Stimulated activated CD4-positive, alpha-beta T cell treated with anti-CD3 and anti-CD28 coated beads, Interleukin-1b, Interleukin-23, amount 100 ng/mL, for 1 hour (primary cell): ENCODE data around the gene NOS2.
"Not testable (repeated sequence)": the region's sequence is repeated elsewhere in the genome, so short reads cannot be mapped to it uniquely, and the experiment has no call there.

Experiments used
- DNase-seq, 2 donors: peaks; one replicate each; pipeline ENCODE4 v3.0.0-alpha.2; 2020; ENCODE audit warnings: low read depth in 2 of 2

Gene NOS2

DNA sequence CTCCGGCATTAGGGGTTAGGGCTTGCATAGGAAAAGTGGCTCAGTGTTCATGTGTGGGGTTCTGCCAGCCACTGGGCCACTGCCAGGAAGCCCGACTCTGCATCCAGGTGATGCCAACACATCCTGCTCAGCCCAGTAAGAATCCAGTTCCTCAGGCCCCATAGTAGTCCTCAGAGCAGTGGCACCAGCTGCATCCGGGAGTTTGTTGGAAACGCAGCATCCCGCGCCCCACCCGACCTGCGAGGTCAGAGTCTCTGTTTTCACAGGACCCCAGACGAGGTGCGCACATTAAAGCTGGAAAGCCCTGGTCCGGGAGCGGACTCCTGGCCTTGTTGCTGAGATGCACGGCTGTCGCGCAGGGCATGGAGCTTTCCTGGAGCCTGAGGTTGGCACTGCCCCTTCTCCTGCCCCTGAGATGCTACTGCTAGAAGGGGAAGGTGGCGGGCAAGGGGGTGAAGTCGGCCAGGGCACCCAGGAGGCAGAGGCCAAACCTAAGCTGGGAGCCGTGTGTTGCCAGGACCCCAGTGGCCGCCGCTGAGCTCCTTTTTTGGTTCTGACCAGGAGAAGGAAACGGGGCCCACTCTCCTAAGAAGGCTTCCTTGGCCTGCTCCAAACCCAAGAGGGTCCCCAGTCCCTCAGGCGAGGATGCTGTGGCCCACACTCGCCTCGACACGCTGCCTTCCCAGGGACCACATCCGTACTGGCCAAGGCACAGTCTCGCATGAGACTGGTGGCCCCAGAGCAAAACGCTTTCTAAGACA is 44.4 kb downstream of the NOS2 start:
- DNase-seq = no peak

DNA sequence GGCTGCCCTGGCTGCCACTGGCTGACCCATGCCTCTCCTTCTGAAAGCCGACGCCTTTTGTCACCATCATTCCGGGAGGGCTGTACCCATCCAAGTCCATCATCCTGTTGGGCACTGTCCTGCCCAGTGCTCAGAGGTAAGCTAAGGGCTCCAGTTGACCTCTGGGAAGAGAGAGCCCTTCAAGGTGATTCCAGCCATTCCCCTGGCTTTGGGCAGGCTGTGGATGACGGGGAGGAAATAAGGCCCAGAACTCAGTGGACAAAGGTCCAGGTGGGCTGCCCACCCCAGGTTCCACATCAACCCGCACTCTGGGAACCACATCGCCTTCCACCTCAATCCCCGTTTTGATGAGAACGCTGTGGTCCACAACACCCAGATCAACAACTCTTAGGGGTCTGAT is 45.8 kb downstream of the NOS2 start:
- no peak for DNase-seq

GRCh38 chr17:27753726-27754125 is 46.6 kb downstream of the NOS2 start:
- DNase-seq = not testable (repeated sequence)

GRCh38 chr17:27752831-27753619 is 47.3 kb downstream of the NOS2 start:
- not testable (repeated sequence) for DNase-seq

DNA sequence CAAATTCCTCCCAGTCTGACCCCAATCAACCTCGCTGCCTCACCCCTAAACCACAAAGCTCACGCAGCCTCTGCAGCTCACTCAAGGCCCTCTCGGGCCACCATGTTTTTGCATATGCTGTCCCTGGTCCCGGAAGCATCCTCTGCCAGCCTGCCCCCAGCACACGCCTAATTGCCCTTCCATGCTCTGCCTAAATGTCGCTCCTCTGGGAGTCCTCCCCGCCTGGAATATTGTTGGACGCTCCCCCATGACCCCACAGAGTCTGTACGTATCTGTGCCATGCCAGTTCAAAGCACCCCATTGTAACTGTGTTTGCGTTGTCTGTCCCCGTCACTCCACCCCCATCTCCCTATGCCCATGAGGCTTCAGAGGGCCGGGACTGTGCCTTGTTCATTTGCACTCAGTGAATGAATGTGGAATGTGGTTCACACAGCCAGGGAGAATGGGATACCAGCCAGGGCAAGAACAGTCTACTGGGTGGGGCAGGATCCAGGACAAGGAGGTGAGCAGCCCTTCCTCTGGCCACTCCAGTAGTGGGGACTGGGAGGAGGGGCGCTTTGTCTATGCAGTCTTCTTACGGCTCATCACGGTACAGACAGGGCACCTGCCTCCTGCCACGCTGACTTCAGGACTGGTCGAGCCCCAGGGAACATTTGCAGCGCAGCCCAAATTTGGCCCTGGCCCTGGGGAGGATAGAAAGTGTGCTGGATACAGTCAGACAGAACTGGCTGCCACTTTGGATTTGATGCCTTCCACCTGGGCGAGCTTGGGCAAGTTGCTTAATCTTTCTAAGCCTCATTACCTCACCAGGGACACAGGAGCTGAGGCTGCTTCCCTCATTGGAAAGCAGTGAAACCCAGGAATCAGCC is 48.5 kb downstream of the NOS2 start:
- DNase-seq = no peak

- no peak for DNase-seq
Measured at GRCh38 chr17:27751166-27751565, 49.2 kb downstream of the NOS2 start.

GRCh38 chr17:27749562-27750150 is 50.7 kb downstream of the NOS2 start:
- not testable (repeated sequence) for DNase-seq

- no peak for DNase-seq
Measured at GRCh38 chr17:27748360-27748825, 51.9 kb downstream of the NOS2 start.

DNA sequence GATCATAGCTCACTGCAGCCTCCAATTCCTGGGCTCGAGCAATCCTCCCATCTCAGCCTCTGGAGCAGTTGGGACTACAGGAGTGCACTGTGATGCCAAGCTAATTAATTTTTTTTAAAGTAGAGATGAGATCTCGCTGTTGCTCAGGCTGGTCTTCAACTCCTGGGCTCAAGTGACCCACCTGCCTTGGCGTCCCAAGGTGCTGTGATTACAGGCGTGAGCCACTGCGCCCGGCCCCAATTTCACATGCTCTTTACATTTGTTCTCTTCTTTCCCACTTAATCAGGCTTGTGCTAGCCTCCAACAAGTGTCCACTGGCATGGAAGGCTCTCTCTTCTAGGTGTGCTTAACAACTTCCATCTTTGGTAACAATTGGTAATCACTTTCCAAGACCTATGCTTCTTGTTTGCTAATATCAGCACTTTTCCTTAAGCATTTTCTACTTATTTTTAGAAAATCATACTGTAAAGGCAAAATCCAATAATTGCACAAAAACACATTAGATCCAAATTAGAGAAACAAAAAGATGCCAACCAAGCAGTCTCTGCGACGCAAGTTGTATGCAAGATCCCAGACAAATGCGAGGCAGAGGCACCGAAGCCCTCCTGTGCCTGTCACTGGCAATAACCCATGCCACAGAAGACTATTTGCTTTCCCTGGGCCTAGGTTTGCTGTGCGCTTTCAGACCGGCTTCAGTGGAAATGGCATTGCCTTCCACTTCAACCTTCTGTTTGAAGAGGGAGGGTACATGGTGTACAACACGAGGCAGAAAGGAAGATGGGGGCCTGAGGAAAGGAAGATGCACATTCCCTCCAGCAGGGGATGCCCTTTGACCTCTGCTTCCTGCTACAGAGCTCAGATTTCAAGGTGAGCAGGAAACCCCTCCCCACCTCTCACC is 52.6 kb downstream of the NOS2 start:
- DNase-seq = no peak

- DNase-seq = no peak
Measured at GRCh38 chr17:27746881-27747280, 53.4 kb downstream of the NOS2 start.

- DNase-seq = not testable (repeated sequence)
Measured at GRCh38 chr17:27746320-27746719, 54.0 kb downstream of the NOS2 start.

DNA sequence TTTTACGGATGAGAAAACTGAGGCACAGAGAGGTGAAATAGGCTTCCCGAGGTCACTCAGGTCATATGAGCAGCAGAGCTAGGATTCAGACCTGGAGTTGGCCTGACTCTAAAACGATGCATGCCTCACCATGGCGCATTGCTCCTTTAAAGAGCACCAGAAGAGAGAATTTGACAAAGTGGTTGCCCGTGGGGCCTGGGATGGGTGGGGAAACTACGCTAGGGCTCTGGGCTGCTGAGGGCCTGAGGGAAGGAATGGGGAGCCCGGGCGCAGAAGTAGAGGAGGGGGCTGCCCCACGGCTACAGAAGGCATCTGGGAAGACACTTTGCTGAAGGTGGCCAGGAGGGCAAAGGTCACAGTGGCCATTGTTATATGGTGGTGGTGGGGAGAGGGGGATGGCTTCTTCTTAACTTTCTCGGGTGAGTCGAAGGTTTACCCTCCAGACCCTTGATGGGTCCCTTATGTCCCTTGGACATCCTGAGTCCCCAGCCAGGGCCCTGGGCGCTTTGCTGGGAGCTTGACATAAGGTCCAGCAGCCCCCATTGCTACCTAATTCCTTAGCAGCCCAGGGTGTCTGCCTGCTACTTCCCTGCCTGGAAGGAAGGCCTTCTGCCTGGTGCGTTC is 55.0 kb downstream of the NOS2 start:
- DNase-seq = not testable (repeated sequence)

DNA sequence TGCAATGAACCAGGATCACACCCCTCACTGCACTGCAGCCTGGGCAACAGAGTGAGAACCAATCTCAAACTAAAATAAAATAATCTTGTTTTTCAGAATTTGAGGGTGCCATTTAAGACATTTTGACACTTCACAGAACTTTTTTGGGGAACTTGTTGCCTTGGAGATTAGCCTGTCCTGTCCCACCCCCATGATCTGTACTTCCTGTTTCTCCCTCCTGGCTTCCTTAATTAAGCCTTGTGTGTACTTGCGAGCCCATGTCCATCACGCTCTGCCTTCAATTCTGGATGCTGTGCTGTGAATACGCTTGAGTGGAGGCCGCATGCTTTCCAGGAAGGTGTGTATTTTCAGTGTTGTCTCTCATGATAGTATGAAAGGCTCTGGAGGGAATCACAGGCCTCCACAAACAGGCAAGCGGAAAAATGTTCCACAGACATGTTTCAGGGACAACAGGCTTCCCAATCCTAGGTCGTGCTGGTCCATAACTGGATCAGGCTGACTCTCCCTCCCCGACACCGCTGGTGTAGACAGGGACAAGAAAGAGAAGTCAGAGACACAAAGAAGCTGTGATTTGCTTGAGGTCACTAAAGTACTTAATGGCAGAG is 56.9 kb downstream of the NOS2 start:
- DNase-seq = no peak

GRCh38 chr17:27741971-27742575 is 58.3 kb downstream of the NOS2 start:
- no peak for DNase-seq

DNA sequence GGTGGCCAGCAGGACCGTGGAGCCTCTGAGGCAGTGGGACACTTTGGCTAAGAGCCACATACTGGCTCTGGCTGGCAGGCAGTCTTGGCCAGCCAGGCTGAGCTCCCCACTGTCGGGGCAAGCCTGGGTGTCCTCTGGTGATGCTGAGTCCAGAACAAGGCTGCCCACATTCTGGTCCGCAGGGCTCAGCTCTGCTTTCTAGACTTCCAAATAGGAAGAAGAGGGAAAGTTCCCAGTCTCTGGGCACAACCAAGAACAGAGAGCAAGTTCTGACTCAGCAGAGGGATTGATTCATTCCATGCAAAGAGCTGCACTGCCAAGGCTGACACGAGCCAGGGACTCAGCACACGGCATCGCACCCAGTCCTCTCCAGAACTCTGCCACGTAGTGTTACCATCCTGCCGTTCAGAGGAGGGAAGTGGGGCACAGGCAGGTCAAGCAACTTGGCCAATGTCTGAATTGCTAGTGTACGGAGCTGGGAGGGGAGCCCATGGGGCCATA is 58.9 kb downstream of the NOS2 start:
- no peak for DNase-seq

- DNase-seq = not testable (repeated sequence)
Measured at GRCh38 chr17:27740541-27740940, 59.8 kb downstream of the NOS2 start.

DNA sequence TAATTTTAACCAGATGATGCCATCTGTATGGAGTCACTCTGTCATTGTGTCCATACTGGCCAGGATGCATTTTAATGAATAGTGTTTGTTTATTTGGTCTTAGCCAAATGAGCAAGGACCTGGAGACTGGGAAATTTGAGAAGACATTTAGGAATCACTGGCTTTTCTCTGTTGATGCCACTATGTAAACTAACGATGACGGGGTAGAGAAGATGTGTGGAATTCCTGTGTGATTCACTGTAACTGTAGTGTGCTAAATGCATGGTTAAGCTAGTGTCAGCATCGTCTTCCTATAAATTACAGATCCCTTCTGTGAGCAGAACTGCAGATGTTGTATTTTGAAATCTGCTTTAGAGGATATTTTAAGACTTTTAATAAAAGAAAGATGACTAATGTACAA is 66.6 kb downstream of the NOS2 start:
- no peak for DNase-seq

GRCh38 chr17:27732746-27733145 is 67.6 kb downstream of the NOS2 start:
- DNase-seq = not testable (repeated sequence)

- not testable (repeated sequence) for DNase-seq
Measured at GRCh38 chr17:27725982-27726381, 74.3 kb downstream of the NOS2 start.
